Esophagus squamous epithelium (tissue), 5 donors: Measurements from ENCODE around the gene MMP25. TPM values are rescaled to one million over a fixed set of nuclear protein-coding genes. Genes with fewer than 3 reads are reported as not detected.
A peak's percentile ranks its signal among the peaks of the same experiment; 100 is the strongest.

Experiments
- DNase-seq: peaks from one replicate; lab custom pipeline; 2025; lab: John Stamatoyannopoulos, UW
- H3K27ac ChIP-seq, 4 donors: fragments of 200-600 bp; sonication (generic); one replicate each; pipeline ENCODE4 v1.5.1; 2016 to 2019; ENCODE audit warnings: mild to moderate bottlenecking in 1 of 4
- H3K27me3 ChIP-seq, 4 donors: fragments of 200-600 bp; sonication (generic); 1 replicate in 3 of 4; 2 replicates in 1 of 4; pipeline versions ENCODE4 v1.5.1 to v1.6.0; 2017 to 2021; ENCODE audit warnings: antibody characterized with exemption in 1 of 4
- H3K36me3 ChIP-seq, 3 donors: fragments of 200-600 bp; sonication (generic); one replicate each; pipeline ENCODE4 v1.5.1; 2016 to 2019
- H3K4me1 ChIP-seq, 3 donors: fragments of 200-600 bp; sonication (generic); one replicate each; pipeline ENCODE4 v1.5.1; 2017 to 2019
- H3K4me3 ChIP-seq, 4 donors: fragments of 200-600 bp; sonication (generic); 1 replicate in 3 of 4; 2 replicates in 1 of 4; pipeline ENCODE4 v1.5.1; 2016 to 2019; ENCODE audit warnings: mild to moderate bottlenecking in 2 of 4, moderate library complexity in 1 of 4
- H3K9me3 ChIP-seq, 3 donors: fragments of 200-600 bp; sonication (generic); one replicate each; pipeline ENCODE4 v1.5.1; 2016 to 2019
- POLR2A ChIP-seq, 4 donors: fragments of 450-650 bp; IDR thresholded peaks; one replicate each; pipeline ENCODE4 v1.6.1; 2017; ENCODE audit warnings: antibody characterized with exemption in 4 of 4, mild to moderate bottlenecking in 4 of 4, moderate library complexity in 3 of 4
- WGBS, 2 donors: methylation state at CpG; one replicate each; pipeline ENCODE4 v1.1.5; 2018; 5-methylcytosine and 5-hydroxymethylcytosine counted together
- intact Hi-C: fragments of 100-400 bp; cut with DNase I; formaldehyde crosslinking; loops from one replicate; pipeline ENCODE4 v1.15.0; 2022
- total RNA-seq, 4 donors: library from RNA; depleted of rRNA; stranded (reverse); fragments of >200 nt; gene quantifications; one replicate each; pipeline ENCODE4 v1.1.0, GENCODE V29; 2016
- TF ChIP-seq, protein P1 (sequence below), 6 experiments: fragments of 450-650 bp in 4 of 6; fragments of 200-600 bp in 2 of 6; sonication (generic) in 2 of 6; IDR thresholded peaks; one replicate each; pipeline ENCODE4 v1.5.1; 2016 to 2019; ENCODE audit warnings: antibody characterized with exemption in 6 of 6, mild to moderate bottlenecking in 4 of 6, moderate library complexity in 4 of 6
- donor health status: DM: yes; HTN: yes; CAD: no.

The MMP25 gene
- total RNA-seq, 4 donors from 2014 or later, result 0.19 to 1.4 (median 0.61) TPM

- no peaks in the 10 kb centered on the region for H3K9me3 ChIP-seq
- intact Hi-C loops, result no loop called here
- peak; percentile 91 for DNase-seq
- peaks cover 0 to 25% (median 4%) of the 10 kb centered on the region in 3 donors for H3K4me1 ChIP-seq
- H3K27ac ChIP-seq, result peak overlapping the region in 2 of 4 donors; percentile 17 to 65
- TF ChIP-seq, protein P1, sequence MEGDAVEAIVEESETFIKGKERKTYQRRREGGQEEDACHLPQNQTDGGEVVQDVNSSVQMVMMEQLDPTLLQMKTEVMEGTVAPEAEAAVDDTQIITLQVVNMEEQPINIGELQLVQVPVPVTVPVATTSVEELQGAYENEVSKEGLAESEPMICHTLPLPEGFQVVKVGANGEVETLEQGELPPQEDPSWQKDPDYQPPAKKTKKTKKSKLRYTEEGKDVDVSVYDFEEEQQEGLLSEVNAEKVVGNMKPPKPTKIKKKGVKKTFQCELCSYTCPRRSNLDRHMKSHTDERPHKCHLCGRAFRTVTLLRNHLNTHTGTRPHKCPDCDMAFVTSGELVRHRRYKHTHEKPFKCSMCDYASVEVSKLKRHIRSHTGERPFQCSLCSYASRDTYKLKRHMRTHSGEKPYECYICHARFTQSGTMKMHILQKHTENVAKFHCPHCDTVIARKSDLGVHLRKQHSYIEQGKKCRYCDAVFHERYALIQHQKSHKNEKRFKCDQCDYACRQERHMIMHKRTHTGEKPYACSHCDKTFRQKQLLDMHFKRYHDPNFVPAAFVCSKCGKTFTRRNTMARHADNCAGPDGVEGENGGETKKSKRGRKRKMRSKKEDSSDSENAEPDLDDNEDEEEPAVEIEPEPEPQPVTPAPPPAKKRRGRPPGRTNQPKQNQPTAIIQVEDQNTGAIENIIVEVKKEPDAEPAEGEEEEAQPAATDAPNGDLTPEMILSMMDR (IDR thresholded peaks at IDR 0.05), result peak; percentile 36 to 73 (median 51)
- peak in 1 of 4 donors; percentile 12 for TF ChIP-seq POLR2A (IDR thresholded peaks at IDR 0.05)
- H3K4me3 ChIP-seq, result peak overlapping the region in 3 of 4 donors; percentile 20 to 57 (median 39)
- peaks cover 0 to 64% (median 4%) of the 10 kb centered on the region in 4 donors for H3K27me3 ChIP-seq
- WGBS, 2 donors, result 25 to 29% methylated on average over 14 to 20 of the region's 58 CpGs
- no peaks in the 10 kb centered on the region for H3K36me3 ChIP-seq
Observed at GRCh38 chr16:3003582-3004270, 42.6 kb upstream of the MMP25 start.

GRCh38 chr16:3004319-3004718 lies 42.0 kb upstream of the MMP25 start:
- intact Hi-C loops, result no loop called here
- DNase-seq, result no peak
- TF ChIP-seq, protein P1 (IDR thresholded peaks at IDR 0.05), result no peak
- no peak for TF ChIP-seq POLR2A (IDR thresholded peaks at IDR 0.05)
- Histone ChIP-seq H3K27ac (peak overlapping the region in 2 of 4 donors; percentile 17 to 65), H3K4me1 (peaks cover 0 to 28% (median 5%) of the 10 kb centered on the region in 3 donors), H3K36me3 (no peaks in the 10 kb centered on the region), H3K9me3 (no peaks in the 10 kb centered on the region), H3K4me3 (peak overlapping the region in 3 of 4 donors; percentile 20 to 57 (median 39)), H3K27me3 (peaks cover 0 to 65% (median 4%) of the 10 kb centered on the region in 4 donors)
- no CpG with 5 or more reads among the region's 67 CpGs for WGBS, 2 donors

DNA sequence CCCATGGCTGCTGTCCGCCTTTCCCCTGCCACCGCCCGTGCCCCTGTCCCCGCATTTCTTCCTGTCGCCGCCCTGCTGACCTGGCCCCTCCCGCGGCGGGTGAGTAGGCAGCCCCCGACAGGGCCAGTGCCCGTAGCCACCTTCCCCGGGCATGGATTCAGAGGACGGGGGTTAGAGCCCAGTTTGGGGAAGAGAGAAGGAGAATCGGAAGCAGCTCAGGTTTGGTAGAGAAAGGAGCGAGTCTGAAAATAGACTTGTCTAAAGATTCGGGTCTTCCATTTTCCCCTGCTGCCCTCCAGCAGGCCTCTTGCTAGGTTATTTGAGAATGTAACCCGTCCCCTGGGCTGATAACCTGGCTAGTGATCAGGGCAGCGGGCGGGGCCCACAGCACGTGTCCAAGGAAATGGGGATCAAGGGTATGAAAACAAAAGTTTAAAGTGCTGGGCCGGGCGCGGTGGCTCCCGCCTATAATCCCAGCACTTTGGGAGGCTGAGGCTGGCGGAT lies 41.5 kb upstream of the MMP25 start:
- Histone ChIP-seq H3K27me3 (peaks cover 0 to 67% (median 4%) of the 10 kb centered on the region in 4 donors), H3K9me3 (no peaks in the 10 kb centered on the region), H3K4me3 (peak overlapping the region in 3 of 4 donors; percentile 28 to 54 (median 39)), H3K4me1 (peaks cover 0 to 33% (median 10%) of the 10 kb centered on the region in 3 donors), H3K36me3 (no peaks in the 10 kb centered on the region), H3K27ac (peak overlapping the region in 1 of 4 donors; percentile 11)
- WGBS, 2 donors, result 9 to 16% methylated on average over 4 to 11 of the region's 25 CpGs
- no peak for TF ChIP-seq POLR2A (IDR thresholded peaks at IDR 0.05)
- TF ChIP-seq, protein P1 (IDR thresholded peaks at IDR 0.05), result no peak
- intact Hi-C loops, result no loop called here
- no peak for DNase-seq

- Histone ChIP-seq H3K4me3 (no peak overlapping the region), H3K9me3 (no peaks in the 10 kb centered on the region), H3K27ac (no peak overlapping the region), H3K27me3 (peaks cover 5 to 77% (median 9%) of the 10 kb centered on the region in 4 donors), H3K4me1 (peaks cover 0 to 40% (median 13%) of the 10 kb centered on the region in 3 donors), H3K36me3 (no peaks in the 10 kb centered on the region)
- intact Hi-C loops, result no loop called here
- 57 to 74% methylated on average over 8 to 9 of the region's 13 CpGs for WGBS, 2 donors
- DNase-seq, result no peak
- TF ChIP-seq POLR2A (IDR thresholded peaks at IDR 0.05), result no peak
- TF ChIP-seq, protein P1 (IDR thresholded peaks at IDR 0.05), result no peak
Observed at GRCh38 chr16:3007059-3007956, 39.1 kb upstream of the MMP25 start.
